SIG-M5 (cell line): ENCODE data around the gene KLHL22.

Experiments used
- DNase-seq: peaks from one replicate; lab custom pipeline; 2025; lab: John Stamatoyannopoulos, UW

Gene KLHL22

DNA sequence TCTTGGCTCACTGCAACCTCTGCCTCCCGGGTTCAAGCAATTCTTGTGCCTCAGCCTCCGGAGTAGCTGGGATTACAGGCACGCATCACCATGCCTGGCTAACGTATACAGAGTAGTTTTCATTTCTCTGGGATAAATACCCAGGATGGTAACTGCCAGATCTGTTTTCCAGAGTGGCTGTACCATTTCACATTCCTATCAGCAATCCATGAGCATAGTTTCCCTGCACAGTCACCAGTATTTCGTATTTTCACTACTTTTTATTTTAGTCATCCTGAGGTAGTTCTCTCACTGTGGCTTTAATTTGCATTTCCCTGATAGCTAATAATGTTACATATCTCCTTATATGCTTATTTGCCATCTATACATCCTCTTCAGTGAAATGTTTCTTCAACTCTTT, 47.0 kb downstream of the KLHL22 start:
- DNase-seq = no peak

DNA sequence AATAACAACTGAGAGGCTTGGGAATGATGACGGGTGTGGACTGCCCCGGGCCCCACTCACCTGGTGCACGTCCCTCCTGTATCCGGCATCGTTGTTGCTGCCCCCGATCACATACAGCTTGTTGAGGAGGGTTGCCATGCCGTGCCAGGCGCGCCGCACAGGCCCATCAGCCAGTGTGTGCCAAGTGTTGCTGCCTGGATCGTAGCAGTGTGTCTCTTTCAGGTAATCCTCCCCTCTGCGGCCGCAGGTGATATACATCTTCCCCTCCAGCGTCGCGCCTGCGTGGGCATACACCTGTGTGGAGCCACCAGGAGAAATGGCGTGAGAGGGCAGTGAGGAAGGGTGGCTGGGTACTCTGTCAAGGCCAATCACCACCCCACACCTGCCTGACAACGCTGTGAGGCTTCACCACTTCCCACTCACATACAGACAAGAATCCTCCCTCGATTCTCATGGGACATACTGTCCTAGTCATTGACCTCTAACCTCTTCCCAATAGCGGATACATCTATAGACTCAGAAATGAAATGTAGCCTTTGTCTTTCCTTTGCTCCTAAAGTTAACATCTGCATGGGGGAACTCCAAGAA, 49.1 kb downstream of the KLHL22 start:
- no peak for DNase-seq

DNA sequence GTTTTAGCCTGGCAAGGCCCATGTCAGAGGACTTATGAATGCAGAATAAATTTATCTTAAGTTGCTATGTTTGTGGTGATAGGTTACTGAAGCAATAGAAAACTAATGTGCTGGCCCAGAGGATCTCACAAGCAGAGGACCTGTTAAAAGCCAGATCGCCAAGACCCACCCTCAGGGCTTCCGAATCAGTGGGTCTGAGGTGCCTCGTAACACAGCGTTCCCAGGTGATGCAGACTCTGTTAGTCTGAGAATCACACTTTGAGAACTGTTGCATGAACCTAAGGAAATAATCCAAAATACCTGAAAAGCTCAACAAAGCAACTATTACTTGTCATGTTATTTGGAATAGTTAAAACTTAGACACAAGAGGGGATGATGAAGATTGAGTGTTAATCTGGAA, 51.3 kb downstream of the KLHL22 start:
- DNase-seq = no peak

DNA sequence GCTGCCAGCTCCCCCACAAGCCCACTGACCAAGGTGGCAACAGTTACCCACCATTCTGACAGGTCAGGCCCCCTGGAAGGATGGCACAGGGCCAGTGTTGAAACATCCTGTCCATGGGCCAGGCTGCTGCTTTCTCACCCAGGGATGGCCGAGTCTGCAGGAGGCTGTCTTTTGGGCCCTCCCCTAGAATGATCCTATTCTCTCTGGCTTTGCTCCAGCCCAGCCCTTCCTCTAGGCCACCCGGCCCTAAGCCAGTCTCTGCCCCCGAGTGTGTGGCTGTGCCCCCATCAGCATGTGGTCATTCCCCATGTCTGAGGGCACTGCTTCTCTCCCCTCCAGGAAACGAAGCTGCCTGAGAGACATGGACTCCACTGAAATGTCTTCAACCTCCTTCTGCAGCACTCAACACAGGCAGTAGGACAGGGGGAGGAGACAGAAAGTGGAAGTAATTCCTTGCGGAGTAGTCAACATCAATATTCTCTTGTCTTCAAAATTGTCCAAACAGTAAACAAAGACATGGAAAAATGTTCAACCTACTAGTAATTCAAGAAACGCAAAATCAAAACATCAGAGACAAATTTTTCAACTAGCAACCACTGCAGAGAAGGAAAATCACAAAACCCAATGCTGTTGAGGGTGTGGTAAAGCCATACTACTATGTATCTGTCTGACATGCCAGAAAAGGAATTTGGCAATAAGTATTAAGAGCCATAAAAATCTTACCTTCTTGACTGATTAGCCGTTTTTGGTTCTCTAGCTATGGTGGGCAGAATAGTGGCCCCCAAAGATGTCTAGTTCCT, 52.9 kb downstream of the KLHL22 start:
- no peak for DNase-seq

DNA sequence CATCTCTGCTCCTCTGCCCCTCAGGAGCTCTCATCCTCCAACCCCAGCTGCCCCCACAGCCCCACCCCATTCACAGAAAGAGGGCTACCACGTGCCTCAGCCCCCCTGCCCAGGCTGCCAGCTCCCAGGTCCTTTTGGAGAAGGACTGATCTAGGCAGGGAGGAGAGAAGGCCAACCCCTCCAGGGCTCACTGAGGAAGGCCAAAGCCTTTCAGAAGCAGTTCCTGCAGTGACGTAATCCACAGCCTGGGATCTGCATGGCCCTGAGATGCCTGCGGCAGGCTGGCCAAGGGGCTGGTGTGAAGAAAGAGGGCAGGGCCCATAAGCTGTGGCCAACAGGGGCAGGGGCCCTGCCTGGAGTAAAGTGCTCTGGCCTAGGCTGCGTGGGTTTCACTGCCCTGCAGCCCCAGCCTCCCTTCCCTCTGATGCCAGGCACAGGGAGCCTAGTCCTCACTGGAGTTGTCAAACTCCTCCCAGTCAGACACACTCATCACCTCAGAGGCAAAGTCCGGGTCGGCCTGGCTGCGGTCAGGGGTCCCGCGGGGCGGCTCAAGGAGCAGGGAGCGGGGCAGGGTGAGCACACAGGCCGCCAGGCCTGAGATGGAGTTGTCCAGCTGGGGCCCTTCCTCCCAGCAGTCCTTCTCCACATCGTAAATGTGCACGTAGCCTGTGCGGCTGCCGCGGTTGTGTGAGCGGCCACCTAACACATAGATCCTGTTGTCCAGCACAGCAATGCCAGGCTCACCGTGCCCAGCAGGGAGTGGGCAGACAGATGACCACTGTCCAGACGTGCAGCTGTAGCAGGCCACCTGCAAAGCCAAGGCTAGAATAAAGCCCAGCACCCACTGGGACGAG, 53.7 kb downstream of the KLHL22 start:
- no peak for DNase-seq

DNA sequence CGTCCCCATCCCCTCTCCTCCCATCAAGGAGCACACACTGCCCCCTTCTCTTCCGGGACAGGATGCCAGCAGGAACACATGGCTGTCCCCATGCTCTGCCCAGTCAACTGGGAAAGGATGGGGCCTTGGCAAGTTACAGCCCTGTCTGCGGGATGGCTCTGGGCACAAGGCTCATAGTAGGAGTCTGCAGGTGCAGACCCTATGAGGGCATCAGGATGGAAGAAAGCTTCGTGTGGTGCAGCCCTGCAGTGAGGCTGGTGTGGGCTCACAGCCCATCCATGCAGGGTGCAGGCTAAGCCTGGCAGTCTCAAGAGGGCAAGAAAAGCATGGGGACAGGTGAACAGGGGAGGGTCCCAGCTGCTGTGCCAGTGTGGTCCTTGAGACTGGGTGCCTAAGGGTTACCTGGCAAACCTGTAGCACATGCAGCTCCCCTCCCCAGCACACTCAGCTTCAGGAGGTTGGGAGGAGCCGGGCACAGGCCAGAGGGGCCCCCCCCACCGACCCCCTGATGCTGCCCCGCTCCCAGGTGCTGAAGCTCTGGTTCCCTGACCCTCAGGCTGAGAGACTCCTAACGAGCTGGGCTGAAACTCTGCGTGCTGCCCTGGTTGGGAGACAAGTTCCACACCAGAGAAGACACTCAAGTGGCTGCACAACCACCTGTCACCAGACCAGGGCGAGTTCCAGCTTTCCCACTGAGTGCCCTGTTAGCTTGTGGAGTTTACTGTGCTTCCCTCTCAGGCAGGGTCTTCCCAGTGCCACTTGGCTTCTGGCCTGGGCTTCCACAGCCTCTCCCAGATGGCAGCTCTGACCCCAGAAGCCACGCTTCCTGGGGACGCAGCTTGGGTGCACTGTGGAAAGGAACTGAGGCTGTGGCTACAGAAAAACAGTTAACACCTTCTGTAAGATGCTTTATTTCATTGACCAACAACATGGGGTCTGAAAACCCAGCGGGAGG, 54.7 kb downstream of the KLHL22 start:
- DNase-seq = no peak

DNA sequence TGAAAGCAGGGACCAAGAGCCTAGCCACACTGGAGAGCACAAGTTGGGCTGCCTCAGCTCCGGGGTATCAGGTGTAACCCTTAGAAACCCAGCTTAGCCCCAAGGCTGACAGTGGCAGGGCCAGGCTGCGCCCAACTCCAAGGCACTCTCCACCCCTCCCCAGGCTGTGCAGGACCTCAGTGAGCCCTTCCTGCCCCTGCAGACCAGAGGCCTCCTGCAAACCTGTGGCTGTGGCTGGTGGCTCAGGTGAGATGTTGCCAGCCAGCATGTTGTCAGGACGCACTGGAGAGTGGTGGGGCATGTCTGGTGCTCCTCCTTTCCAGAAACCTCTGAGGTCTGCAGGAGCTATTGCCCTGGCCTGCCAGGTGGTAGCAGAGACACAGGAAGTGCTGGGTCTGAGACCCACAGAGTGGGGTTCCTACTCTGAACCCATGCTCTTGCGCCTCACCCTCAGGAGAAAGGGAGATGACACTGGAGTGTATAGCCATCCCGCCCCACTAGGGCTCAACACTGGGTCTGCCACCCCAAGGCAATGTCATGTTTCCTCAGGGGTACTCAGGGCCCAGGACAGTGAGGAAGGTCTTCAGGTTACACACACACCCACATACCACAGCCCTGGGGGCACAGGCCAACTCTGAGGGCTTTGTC, 55.5 kb downstream of the KLHL22 start:
- DNase-seq = no peak

DNA sequence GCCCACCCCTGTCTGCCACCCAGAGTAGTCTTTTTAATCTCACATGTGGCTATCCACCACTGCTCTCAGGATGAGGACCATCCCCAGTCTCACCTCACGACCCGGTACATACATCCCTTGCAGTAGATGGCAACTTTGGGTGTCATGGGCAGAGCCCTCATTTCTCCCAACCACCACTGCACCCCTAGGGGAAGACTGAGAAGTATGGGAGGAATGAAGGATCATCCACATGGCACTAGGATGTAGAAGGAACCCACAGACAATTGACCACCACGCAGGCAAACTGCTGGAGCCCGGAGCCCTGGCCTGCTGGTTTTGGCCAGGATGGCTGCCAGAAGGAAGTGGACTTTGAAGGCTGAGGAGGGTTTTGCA, 56.1 kb downstream of the KLHL22 start:
- no peak for DNase-seq

DNA sequence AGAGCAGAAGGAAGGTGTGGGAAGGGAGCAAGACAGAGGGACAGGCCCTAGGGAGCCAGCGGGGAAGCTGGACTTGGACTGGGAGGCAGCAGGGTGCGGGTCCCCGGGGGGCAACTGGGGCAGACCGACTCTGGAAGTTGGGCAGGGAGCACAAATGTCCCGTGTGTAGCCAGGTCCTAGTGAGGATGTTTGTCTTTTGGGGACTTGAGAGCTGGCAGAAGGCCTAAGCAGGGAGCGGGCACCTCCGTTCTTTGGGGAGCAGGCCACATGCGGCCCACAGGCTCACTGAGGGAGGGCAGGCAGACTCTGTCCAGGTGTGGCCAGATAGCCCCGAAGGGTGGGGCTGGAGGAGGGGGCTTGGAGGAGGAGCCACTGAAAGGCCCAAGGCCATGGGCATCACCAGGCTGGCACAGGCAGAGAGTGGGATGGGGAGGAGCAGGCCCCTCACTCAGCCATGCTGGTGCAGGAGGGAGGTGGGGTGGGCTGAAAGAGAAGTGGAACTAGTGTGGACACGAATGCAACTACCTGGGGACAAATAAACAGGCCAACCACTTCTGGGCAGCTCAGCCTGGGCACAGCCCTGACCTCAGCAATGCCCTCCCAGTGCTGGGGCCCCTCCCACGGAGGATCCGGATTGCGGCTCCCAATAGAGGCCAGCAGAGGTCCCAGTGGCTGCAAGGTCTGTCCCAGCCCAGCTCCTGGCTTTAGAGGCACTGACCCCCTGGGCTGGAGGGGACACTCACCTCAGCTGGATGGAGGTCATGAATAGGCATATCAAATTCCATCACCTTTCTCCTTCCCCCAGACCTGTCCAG, 56.7 kb downstream of the KLHL22 start:
- no peak for DNase-seq

DNA sequence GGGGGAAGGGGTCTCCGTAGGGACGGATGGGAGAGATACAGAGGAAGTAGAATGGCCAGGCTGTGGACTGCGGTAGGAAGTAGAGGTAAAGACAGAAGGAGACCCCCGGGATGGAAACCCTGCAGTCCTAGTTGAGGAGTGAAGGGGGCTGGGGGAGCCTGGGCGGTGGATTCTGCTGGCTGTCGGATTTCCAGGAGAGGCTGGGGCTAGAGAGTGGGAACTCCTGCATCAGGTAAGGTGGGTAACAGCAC, 57.2 kb downstream of the KLHL22 start:
- DNase-seq = no peak

DNA sequence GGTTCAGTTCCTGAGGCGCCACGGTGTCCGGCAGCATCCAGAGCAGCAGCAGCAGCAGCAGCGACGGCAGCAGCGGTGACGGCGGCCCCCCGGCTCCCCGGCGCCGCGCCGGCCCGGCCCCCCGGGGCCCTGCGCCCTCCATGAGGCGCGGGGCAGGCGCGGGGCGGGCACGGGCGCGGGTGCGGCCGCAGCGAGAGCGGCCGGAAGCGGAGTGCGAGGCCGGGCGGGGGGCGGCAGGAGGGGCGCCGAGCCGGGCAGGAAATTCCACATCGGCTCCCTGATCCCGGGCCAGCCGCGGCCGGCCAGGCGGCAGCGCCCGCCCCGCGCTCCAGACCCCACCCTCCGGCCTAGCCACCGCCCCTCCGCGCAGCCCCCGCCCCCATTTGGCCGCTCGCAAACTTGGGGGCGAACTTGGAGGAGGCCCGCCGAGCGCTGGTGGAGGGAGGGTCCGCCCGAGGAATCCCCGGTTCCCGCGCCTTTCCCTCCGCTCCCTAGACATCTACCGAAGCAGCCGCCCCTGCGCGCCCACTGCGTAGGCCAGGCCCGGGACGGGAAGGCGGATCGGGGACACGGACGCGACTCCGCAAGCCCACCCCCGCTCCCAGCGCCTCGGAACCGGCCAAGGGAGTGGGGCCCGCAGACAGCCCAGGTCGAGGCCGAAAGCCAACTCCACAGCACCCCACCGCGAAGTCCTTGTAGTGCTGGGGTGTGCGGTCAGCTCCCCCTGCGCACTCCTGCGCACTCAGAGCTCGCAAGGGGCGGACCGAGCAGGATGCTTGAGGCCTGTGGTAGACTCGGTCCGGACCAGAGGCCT, 57.8 kb downstream of the KLHL22 start, which contains the start of gene SCARF2:
TSS of gene SCARF2 (minus strand) at position 213 of the 814 bp plus-strand sequence. CDS start at position 142, 71 bp downstream.
- DNase-seq = no peak

DNA sequence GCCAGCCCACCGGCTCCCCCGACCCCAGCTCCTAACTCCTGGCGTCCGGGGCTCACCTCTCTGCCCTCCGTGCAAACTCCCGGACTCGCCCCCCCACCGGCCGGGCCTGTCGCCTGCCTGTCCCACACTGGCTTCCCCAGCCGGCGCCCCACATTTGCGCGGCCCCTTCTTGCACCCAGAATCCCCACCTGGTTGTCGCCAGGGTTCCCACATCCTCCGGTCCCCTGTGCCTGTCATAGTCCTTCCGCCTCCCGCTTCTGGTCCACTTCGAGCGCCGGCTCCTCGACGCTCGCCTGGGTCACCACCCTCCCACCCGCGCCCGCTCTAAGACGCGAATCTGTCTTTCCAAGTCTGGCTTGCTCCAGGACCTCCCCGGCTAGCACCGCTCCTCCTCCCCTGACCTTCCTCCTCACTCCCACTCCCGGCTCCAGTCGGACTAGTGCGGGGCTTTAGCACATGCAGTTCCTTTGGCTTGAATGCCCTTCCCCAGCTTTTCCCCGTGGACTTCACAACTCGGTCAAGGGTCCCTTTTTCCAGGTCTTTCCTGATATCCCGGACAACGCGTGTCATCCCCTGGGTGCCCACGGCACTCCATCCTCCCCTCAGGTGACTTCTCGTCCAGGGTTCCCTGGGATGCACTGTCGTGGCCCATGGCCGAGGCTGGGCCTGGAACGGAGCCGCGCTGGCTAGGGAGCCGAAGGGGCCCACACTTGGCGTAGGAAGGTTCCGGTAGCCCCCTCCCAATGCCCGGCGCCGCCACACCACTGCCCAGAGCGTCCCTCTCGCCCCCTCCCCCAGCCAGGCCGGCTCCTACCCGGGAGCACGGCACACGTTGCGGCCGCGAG, 58.6 kb downstream of the KLHL22 start:
- no peak for DNase-seq

DNA sequence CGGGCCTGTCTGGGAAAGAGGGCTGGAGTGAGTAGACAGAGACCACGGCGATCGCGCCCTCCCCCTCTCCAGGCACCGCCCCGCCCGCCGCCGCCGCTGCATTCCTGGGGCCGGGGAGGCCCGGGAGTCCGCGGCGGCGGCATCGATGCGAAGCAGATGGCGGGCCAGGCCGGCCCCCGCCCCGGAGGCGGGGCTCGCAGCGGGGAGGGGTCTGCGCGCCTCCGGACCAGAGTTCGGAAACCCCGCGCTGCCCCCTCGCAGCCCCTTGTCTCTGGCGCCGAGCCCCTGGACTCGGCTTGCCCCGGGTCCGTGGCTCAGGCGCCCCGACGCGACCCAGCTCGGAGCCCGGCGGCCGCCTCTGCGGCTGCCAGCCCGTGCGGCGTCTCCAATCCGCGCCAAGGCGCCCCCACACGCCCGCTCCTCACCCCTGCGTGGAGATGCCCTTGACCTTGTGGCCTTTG, 59.3 kb downstream of the KLHL22 start:
- no peak for DNase-seq

DNA sequence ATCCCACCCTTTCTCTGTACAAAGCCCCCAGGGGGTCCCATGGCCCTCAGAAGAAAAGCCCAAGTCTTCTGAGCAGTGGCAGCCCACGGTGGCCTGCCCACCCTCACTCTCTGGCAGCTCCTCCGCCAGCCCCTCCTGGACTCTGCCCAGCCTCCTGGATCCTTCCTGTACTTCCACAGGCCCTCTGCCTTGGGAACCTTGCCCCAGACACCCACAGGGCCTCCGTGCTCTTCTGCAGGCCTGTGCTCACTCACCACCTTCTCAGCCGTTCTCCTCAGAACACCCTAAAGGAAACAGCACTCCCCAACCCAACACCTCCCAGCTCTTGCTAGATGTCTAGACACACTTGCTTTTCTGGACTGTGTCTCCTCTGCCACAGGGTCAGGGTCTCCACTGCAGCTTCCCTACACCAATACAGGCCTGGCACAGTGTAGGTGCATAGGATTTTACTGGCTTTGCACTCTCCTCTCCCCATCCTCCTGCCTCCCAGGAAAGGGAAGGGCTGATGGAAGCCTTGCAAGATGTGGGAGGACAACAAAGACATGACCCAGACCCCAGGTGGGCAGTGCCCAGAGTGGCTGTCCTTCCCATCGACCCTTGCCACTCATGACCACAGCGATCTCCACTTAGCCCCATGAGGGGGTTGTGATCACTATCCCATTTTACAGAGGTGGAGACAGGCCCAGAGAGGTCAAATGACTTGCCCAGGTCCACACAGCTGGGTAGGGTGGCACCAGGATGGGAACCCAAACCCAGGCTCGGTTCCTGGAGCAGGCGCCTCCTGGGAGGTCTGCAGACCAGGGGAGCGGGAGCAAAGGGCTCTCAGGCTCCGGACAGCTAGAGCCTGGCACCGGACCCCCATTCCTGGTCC, 59.9 kb downstream of the KLHL22 start:
- DNase-seq = no peak

DNA sequence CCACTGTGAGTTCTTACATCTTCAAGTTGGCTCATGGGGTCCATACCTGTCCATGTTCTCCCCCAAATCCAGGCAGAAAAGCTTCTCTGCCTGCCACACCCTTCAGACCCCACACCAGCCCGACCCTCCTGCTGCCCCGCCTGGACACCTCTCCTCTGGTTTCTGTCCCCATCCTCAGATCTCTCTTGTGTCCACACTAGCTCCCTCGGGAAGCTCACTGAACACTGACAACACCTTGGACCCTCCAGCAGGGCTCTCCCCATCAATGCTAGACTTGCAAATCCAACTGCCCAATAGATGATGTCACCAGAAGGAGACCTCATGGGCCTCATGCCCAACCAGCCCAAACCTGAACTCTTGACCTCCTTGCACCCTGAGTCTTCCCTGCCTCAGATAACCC, 60.8 kb downstream of the KLHL22 start:
- DNase-seq = no peak

DNA sequence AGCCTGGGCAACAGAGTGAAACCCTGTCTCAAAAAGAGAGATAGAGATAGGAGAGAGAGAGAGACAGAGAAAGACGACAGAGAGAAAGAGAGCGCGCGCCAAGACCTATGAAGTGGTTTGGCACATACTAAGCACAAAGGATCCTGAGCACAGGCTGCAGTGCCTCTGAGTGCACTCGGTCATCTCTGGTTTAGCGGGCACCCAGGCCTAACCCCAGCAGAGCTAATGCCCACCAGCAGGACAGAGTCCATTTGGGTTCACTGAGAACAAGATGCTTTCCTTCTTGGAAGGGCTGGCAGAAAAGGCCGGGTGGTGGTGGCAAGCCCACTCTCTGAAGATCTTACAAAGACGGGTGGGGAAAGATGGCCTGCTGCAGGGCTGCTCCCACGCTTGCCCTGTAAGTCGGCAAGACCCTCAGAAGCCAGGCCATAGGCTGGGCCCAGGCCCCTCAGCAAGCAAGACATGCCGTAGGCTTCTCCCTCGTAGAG, 61.3 kb downstream of the KLHL22 start:
- DNase-seq = no peak

DNA sequence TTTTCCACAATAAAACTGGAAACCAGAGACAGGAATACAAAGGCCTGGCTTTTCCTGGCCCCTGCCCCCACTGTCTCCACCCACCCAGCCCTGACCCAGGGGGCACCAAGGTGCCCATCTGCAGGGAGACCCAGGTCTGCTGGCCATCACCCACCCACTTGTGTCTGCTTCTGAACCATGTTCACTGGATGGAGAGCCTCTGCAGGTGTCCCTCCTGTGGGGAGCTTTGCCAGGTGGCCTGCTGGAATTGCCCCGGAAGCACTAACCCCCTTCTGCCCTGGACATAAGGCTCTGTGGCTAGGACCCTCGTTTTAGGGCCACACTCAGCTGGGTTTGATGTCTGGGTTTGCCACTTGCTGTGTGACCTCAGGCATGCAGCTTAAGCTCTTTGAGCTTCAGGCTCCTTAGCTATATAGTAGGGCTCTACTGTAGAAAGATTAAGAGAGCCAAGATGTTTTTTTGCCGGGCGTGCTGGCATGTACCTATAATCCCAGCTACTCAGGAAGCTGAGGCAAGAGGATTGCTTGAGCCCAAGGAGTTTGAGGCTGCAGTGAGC, 61.8 kb downstream of the KLHL22 start:
- no peak for DNase-seq
